OCI-LY7 (cell line): ENCODE data around the gene USP24. TPM values are rescaled to one million over a fixed set of nuclear protein-coding genes. Genes with fewer than 3 reads are reported as not detected.

ENCODE experiments used
- BruUV-seq: library from RNA; stranded (reverse); fragments of 400-500 nt; replicated peaks from 2 replicates; lab custom pipeline; 2021; lab: Mats Ljungman, UMichigan
- CTCF ChIA-PET: fragments of 300-600 bp; sonication (Branson Sonifier 250); formaldehyde crosslinking; loops from one replicate; lab custom pipeline; 2022; ENCODE audit warnings: antibody characterized with exemption; ENCODE audit not compliant: unreplicated experiment; lab: Charles Lee
- POLR2A ChIA-PET: fragments of 300-600 bp; sonication (Branson Sonifier 250); formaldehyde crosslinking; loops from one replicate; lab custom pipeline; 2022; ENCODE audit warnings: antibody characterized with exemption; lab: Charles Lee
- DNase-seq: peaks from one replicate; pipeline ENCODE4 v3.0.0-alpha.2; 2015; ENCODE audit warnings: low spot score
- H2AFZ ChIP-seq: fragments of 200-600 bp; sonication (generic), shearing (Covaris generic); 2 replicates; pipeline ENCODE4 v1.6.1; 2014; ENCODE audit warnings: mild to moderate bottlenecking, antibody characterized with exemption, low read length, moderate library complexity
- H3K27ac ChIP-seq: fragments of 200-600 bp; sonication (generic); 2 replicates; pipeline ENCODE4 v1.5.1; 2014; ENCODE audit warnings: mixed run types, low read depth, mild to moderate bottlenecking, moderate library complexity, low read length, inconsistent platforms; ENCODE audit not compliant: poor library complexity, severe bottlenecking
- H3K36me3 ChIP-seq: fragments of 200-600 bp; sonication (generic); 2 replicates; pipeline ENCODE4 v1.6.1; 2014; ENCODE audit warnings: mild to moderate bottlenecking, antibody characterized with exemption, low read length, moderate library complexity, mixed read lengths; ENCODE audit not compliant: insufficient read depth
- H3K4me1 ChIP-seq: fragments of 200-600 bp; sonication (generic); 2 replicates; pipeline ENCODE4 v1.5.1; 2014; ENCODE audit warnings: mild to moderate bottlenecking, low read length; ENCODE audit not compliant: insufficient read depth, poor library complexity, severe bottlenecking
- H3K4me2 ChIP-seq: fragments of 200-600 bp; sonication (generic); 2 replicates; pipeline ENCODE4 v1.6.1; 2014; ENCODE audit warnings: mild to moderate bottlenecking, low read length
- H3K4me3 ChIP-seq: fragments of 200-600 bp; sonication (generic); 2 replicates; pipeline ENCODE4 v1.5.1; 2014; ENCODE audit warnings: mild to moderate bottlenecking, low read depth, low read length; ENCODE audit not compliant: poor library complexity, severe bottlenecking
- H3K79me2 ChIP-seq: fragments of 200-600 bp; sonication (generic); 2 replicates; pipeline ENCODE4 v1.6.1; 2016; ENCODE audit warnings: low read depth, mild to moderate bottlenecking, low read length, moderate library complexity, mixed read lengths; ENCODE audit not compliant: insufficient read depth
- H3K9me2 ChIP-seq: fragments of 200-600 bp; sonication (generic); 2 replicates; pipeline ENCODE4 v1.6.1; 2016; ENCODE audit warnings: mild to moderate bottlenecking, low read length, mixed read lengths; ENCODE audit not compliant: insufficient read depth
- H3K9me3 ChIP-seq: fragments of 200-600 bp; sonication (generic); 2 replicates; pipeline ENCODE4 v1.6.1; 2014; ENCODE audit warnings: mild to moderate bottlenecking, mixed run types, low read length, mixed read lengths
- H4K20me1 ChIP-seq: fragments of 200-600 bp; sonication (generic); 2 replicates; pipeline ENCODE4 v1.6.1; 2014; ENCODE audit warnings: mild to moderate bottlenecking, antibody characterized with exemption, low read length, moderate library complexity, mixed read lengths; ENCODE audit not compliant: insufficient read depth
- EZH2phosphoT487 ChIP-seq: fragments of 200-600 bp; sonication (generic); IDR thresholded peaks from 2 replicates; pipeline ENCODE4 v1.6.1; 2018; ENCODE audit warnings: low read depth, borderline replicate concordance, mild to moderate bottlenecking, mixed run types, antibody characterized with exemption, low read length, moderate library complexity, mixed read lengths
- intact Hi-C: fragments of 100-400 bp; cut with micrococcal nuclease; formaldehyde crosslinking; loops from one replicate; pipeline ENCODE4 v1.10.0; 2022; ENCODE audit not compliant: unreplicated experiment
- total RNA-seq, 2 experiments: library from RNA; depleted of rRNA in 1 of 2; stranded (reverse); fragments of >200 nt in 1 of 2; shearing (Covaris generic) in 1 of 2; gene quantifications; 2 replicates each; pipeline ENCODE4 v1.2.3, GENCODE V29; 2014 to 2022
- TF ChIP-seq, protein P1 (sequence below): fragments of 200-600 bp; sonication (generic); conservative IDR thresholded peaks from 2 replicates; pipeline ENCODE4 v1.5.1; 2014; ENCODE audit warnings: mild to moderate bottlenecking, antibody characterized with exemption, low read length, moderate library complexity, mixed read lengths

Gene USP24
- total RNA-seq, 2 experiments from 2014 or later: 35.1 to 46.3 TPM

DNA sequence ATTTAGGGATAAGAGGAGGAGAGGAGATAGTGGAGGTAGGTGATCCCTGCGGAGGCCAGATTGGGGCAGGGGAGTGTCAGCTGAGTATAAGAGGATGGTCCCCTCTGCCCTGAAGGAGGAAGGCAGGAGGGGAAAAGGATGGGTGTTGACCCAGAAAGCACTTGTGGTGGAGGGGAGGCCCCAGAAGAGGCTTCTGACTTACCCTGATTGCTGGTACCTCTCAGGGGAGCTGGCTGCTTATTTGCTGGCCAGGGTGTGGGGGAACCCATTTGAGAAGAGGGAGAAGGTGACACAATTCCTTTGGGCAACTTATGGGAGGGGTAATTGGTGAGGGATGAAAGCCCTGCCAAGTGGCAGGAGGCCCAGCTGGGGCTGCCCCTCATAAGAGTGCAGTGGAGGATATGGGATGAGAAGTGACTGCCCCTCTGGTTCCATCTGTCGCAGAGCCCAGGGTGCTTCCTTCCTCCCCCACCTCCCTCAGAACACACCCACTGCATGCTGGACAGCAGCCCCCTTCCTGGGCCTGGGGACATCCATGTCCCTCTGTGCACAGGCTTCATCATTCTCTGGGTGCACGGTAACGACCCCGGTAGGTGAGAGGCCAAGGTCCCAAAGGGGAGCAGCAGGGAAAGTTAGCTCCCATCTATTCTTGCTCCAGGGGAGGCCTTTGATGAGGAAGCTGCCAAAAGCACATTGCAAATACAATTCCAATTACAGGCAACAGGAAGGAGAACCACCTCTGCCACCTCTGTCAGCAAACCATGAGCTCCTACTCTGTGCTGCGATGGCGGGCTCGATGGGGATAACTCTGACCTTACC is 177.2 kb downstream of the USP24 start:
- no peaks in the 10 kb centered on the region for H3K79me2 ChIP-seq
- H2AFZ ChIP-seq: no peak overlapping the region
- no peaks in the 10 kb centered on the region for H3K9me2 ChIP-seq
- no peak overlapping the region for H3K27ac ChIP-seq
- H3K4me2 ChIP-seq: no peak overlapping the region
- no peak for DNase-seq
- no peaks in the 10 kb centered on the region for H4K20me1 ChIP-seq
- TF ChIP-seq, protein P1, sequence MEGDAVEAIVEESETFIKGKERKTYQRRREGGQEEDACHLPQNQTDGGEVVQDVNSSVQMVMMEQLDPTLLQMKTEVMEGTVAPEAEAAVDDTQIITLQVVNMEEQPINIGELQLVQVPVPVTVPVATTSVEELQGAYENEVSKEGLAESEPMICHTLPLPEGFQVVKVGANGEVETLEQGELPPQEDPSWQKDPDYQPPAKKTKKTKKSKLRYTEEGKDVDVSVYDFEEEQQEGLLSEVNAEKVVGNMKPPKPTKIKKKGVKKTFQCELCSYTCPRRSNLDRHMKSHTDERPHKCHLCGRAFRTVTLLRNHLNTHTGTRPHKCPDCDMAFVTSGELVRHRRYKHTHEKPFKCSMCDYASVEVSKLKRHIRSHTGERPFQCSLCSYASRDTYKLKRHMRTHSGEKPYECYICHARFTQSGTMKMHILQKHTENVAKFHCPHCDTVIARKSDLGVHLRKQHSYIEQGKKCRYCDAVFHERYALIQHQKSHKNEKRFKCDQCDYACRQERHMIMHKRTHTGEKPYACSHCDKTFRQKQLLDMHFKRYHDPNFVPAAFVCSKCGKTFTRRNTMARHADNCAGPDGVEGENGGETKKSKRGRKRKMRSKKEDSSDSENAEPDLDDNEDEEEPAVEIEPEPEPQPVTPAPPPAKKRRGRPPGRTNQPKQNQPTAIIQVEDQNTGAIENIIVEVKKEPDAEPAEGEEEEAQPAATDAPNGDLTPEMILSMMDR: no peak
- no peak for TF ChIP-seq EZH2phosphoT487
- no peak overlapping the region for H3K4me3 ChIP-seq
- POLR2A ChIA-PET: no interaction called here
- CTCF ChIA-PET: no interaction called here
- no peaks in the 10 kb centered on the region for H3K4me1 ChIP-seq
- no peaks in the 10 kb centered on the region for H3K9me3 ChIP-seq
- H3K36me3 ChIP-seq: no peaks in the 10 kb centered on the region
- no TSS peak for BruUV-seq
- intact Hi-C loops: no loop called here

DNA sequence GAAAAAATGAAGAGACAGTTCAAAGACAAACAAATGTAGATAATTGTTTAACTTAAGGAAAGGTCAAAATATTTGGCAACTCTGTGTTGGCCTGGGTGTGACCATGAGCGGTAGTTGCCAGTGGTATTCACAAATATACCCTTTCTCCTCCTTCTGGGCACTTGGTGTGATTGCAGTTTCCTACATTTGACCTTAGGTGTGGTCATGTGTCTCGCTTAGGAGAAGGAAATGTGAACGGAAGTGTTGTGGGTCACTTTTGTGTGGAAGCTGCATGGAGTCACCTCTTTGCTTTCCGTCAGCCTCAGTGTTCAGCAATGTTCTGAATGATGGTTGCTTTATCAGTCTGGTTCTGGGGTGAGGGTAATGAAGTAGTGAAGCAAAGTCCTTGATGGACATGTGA is 179.3 kb downstream of the USP24 start:
- BruUV-seq: no TSS peak
- POLR2A ChIA-PET: no interaction called here

More for the DNA sequence above, 179.3 kb downstream of the USP24 start:
- no peak overlapping the region for H3K4me3 ChIP-seq
- H3K4me2 ChIP-seq: no peak overlapping the region
- H4K20me1 ChIP-seq: no peaks in the 10 kb centered on the region
- TF ChIP-seq EZH2phosphoT487: no peak
- TF ChIP-seq, protein P1: no peak
- no peak overlapping the region for H3K27ac ChIP-seq
- no peak overlapping the region for H2AFZ ChIP-seq
- no peak for DNase-seq
- intact Hi-C loops: no loop called here
- no peaks in the 10 kb centered on the region for H3K36me3 ChIP-seq
- no peaks in the 10 kb centered on the region for H3K79me2 ChIP-seq
- no peaks in the 10 kb centered on the region for H3K9me2 ChIP-seq
- CTCF ChIA-PET: no interaction called here
- H3K4me1 ChIP-seq: no peaks in the 10 kb centered on the region
- H3K9me3 ChIP-seq: no peaks in the 10 kb centered on the region
